A549 (cell line): ENCODE measurements around the gene MYB.

Experiments used
- BHLHE40 ChIP-seq: IDR thresholded peaks from 2 replicates; pipeline ENCODE4 v1.6.1; 2012; ENCODE audit warnings: low read depth, low read length, inconsistent platforms
- CTCF ChIP-seq: fragments of >200 bp; sonication (Bioruptor Twin); formaldehyde crosslinking; IDR thresholded peaks from 3 replicates; pipeline ENCODE4 v1.5.1; 2016
- EP300 ChIP-seq, 2 experiments: fragments of >200 bp; sonication (Bioruptor Twin); formaldehyde crosslinking; IDR thresholded peaks; 2 replicates in 1 of 2; 3 replicates in 1 of 2; pipeline ENCODE4 v1.6.1; 2016 to 2017
- NR3C1 ChIP-seq: fragments of >200 bp; sonication (Bioruptor Twin); formaldehyde crosslinking; IDR thresholded peaks from 3 replicates; pipeline ENCODE4 v1.6.1; 2017
- POLR2A ChIP-seq: IDR thresholded peaks from 2 replicates; pipeline ENCODE4 v1.6.1; 2012; ENCODE audit warnings: mild to moderate bottlenecking, low read length

- TF ChIP-seq POLR2A (no peak), CTCF (no peak), NR3C1 (no peak), EP300 (IDR thresholded peaks at IDR 0.05) (no peak), BHLHE40 (no peak)
These were observed 7.6 kb downstream of the MYB start for GRCh38 chr6:135188718-135189117.
